SU-DHL-6 (cell line): ENCODE measurements around the gene SENP6.

Source experiments
- CTCF ChIP-seq: fragments of 200-600 bp; sonication (generic); IDR thresholded peaks from one replicate; pipeline ENCODE4 v1.5.1; 2017; ENCODE audit warnings: antibody characterized with exemption, mild to moderate bottlenecking, low read length, moderate library complexity; ENCODE audit not compliant: insufficient read depth, poor library complexity, severe bottlenecking
- EZH2phosphoT487 ChIP-seq: fragments of 200-600 bp; sonication (generic), shearing (Covaris generic); conservative IDR thresholded peaks from 2 replicates; pipeline ENCODE4 v1.6.1; 2018; ENCODE audit warnings: mild to moderate bottlenecking, antibody characterized with exemption, low read length, moderate library complexity, mixed read lengths

- TF ChIP-seq CTCF = no peak
- TF ChIP-seq EZH2phosphoT487 = no peak
Observed at GRCh38 chr6:75723382-75723781, 121.7 kb downstream of the SENP6 start.
